ENCODE data around the gene PNMA1. TPM values are rescaled to one million over a fixed set of nuclear protein-coding genes. Genes with fewer than 3 reads are reported as not detected.

The PNMA1 gene
- total RNA-seq, 1 experiment from 2014 or later = 43.3 TPM

DNA sequence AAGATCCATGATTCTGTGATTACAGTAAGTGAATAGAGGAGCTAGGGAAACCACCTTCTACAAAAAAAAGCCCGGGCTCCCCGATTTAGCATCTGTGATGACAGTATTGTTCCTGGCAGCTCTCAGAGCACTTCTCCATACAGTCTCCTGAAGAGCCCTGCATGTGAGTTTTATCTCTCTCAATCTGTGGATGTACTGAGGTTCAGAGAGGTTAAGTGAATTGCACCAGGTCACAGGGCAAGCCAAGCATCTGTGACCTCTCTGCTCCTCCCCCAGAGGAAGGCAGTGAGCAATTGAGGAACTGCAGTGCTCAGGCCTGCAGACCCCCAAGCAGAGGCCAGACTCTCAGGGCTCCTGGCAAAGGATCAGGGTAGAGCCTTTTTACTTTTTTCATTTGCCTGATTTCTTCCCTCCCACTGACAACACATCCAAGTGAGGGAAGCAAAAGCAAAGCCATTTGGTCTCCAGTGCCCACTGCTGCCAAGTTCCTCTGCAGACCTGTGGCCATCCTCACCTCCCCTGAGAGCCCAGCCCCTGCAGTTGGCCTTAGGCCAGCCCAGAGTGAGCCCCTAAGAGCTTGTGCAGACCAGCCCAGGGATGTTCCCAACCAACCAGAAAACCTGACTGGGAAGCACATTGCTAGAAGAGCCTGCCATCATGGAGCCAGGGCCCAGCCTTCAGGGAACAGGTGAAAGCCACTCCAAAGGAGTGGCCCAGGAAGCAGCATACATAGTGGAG lies 47.6 kb upstream of the PNMA1 start:
- H3K4me3 Mint-ChIP-seq (ENCODE audit: unreplicated experiment) = no peak overlapping the region

DNA sequence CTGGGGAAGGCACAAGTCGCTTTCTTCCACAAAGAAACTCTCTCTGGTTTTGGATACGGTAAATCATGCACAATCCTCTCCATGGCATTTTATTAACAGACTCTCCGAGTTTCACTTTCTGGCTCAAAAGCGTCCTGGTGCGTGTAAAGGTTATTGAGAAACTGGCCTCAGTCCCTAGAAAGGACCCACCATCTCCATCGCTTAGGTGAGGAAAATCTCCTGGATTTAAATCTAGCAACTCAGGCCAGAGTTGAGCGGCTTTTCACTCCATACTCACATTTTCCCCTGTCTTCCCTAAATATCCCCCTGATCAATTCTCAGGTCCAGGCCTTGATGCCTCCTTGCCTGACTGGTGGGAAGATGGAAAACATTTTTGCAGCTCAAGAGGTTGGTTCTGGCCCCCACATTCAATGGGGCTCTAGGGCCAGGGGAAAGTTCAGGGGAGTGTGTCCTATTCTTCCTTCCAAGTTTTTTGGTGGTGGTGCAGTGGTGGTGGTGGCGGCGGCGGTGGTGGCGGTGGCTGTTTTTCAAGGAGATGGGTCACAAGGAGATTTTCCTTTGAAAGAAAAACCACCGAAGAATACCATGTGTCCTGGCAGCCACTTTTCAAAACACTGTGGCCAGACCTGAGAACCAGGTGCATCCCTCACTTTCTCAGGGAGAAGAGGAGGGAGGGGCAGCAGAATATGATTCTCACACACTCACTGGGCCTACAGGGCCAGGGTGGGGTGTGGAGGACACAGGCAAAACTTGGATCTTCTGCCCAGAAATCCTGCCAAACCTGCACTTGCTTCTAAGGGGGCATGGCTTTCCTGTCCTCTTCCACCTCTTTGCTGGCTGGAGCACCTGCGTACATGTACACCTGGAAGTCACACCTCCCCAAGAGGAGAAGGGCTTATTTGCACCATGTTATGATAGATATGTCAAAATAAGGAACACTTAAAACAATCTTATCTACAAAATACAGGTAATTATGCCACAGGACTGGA lies 46.7 kb upstream of the PNMA1 start:
- Mint-ChIP-seq H3K4me1 (ENCODE audit: insufficient read depth, unreplicated experiment) (peaks cover 35% of the 10 kb centered on the region), H3K9me3 (ENCODE audit: unreplicated experiment) (no peaks in the 10 kb centered on the region), H3K27me3 (ENCODE audit: insufficient read depth, unreplicated experiment) (no peaks in the 10 kb centered on the region), H3K36me3 (ENCODE audit: insufficient read depth, unreplicated experiment) (peaks cover 28% of the 10 kb centered on the region), H3K27ac (ENCODE audit: low read depth, unreplicated experiment) (peak overlapping the region; percentile 97), H3K4me3 (ENCODE audit: unreplicated experiment) (peak overlapping the region; percentile 86)
- TF ChIP-seq, protein P1, sequence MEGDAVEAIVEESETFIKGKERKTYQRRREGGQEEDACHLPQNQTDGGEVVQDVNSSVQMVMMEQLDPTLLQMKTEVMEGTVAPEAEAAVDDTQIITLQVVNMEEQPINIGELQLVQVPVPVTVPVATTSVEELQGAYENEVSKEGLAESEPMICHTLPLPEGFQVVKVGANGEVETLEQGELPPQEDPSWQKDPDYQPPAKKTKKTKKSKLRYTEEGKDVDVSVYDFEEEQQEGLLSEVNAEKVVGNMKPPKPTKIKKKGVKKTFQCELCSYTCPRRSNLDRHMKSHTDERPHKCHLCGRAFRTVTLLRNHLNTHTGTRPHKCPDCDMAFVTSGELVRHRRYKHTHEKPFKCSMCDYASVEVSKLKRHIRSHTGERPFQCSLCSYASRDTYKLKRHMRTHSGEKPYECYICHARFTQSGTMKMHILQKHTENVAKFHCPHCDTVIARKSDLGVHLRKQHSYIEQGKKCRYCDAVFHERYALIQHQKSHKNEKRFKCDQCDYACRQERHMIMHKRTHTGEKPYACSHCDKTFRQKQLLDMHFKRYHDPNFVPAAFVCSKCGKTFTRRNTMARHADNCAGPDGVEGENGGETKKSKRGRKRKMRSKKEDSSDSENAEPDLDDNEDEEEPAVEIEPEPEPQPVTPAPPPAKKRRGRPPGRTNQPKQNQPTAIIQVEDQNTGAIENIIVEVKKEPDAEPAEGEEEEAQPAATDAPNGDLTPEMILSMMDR (IDR thresholded peaks at IDR 0.05; ENCODE audit: unreplicated experiment) = no peak
- no peak for DNase-seq (ENCODE audit: unreplicated experiment)
- BruUV-seq (replicated peaks) = TSS peak; percentile 98
- intact Hi-C loops (cut with micrococcal nuclease) = loop anchor here (1.0 kb wide), 1 partner anchor 25 kb away; no protein-coding TSS in a partner anchor
- ChIA-PET CTCF (interaction anchor here (0.9 to 3.2 kb wide), 4 partner anchors 10 to 68 kb away, joined by 3 to 23 read pairs (median 6); no protein-coding TSS in a partner anchor), POLR2A (interaction anchor here (0.7 to 12.5 kb wide), 16 partner anchors 11 to 126 kb away, joined by 4 to 480 read pairs (median 50); partner anchors contain the start of genes PTGR2 and ZNF410)

More for the DNA sequence above, 47.6 kb upstream of the PNMA1 start:
- ChIA-PET CTCF (interaction anchor here (0.6 to 1.2 kb wide), 3 partner anchors 9 to 924 kb away, joined by 3 to 4 read pairs (median 3); no protein-coding TSS in a partner anchor), POLR2A (interaction anchor here (10.1 to 12.5 kb wide), 3 partner anchors 11 to 36 kb away, joined by 132 to 480 read pairs (median 189); no protein-coding TSS in a partner anchor)
- intact Hi-C loops (cut with micrococcal nuclease) = no loop called here
- Mint-ChIP-seq H3K27ac (ENCODE audit: low read depth, unreplicated experiment) (peak overlapping the region; percentile 65), H3K9me3 (ENCODE audit: unreplicated experiment) (no peaks in the 10 kb centered on the region), H3K27me3 (ENCODE audit: insufficient read depth, unreplicated experiment) (no peaks in the 10 kb centered on the region), H3K4me1 (ENCODE audit: insufficient read depth, unreplicated experiment) (peaks cover 31% of the 10 kb centered on the region), H3K36me3 (ENCODE audit: insufficient read depth, unreplicated experiment) (peaks cover 19% of the 10 kb centered on the region)
- BruUV-seq (replicated peaks) = no TSS peak
- TF ChIP-seq, protein P1 (IDR thresholded peaks at IDR 0.05; ENCODE audit: unreplicated experiment) = no peak
- DNase-seq (ENCODE audit: unreplicated experiment) = no peak

DNA sequence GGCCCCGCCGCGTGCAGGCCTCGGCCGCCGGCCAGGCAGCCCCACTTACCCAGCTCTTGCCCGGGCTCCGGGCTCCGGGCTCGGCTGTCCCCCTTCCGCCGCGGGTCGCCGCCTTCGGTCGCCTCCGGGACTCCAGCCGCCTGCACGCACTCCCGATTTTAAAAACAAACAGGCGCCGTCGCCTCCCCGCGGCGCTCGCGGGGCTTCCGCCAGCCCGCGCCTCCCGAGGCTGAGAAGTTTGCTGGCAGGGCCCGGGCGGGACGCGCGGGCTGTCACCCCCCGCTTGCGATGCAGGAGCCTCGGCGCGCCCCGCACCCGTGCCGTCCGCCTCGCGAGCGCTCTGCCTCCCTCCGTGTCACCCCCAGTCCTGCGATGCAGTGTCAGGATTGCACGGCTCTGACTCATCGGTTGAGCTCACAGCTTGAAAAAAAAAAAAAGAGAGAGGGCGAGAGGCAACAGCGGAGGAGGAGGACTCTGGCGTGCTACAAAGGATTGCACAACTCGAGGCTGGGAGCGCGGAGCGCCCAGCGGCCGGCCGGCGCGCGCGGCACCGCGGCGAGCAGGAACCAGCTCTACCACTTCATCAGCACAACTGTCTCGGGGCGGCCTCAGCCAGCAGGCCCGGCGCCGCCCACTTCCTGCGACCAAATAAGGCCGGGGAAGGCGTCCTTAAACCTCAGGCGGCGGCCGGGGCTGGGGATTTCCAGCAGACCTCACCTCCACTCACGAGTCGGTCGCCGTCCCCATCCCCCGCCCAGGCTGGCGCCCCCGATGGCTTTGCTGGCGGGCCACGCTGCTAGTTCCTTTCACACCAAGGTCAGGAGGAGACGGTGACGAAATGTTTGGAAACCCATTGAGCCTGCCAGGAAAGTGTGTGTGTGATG lies 45.8 kb upstream of the PNMA1 start:
- ChIA-PET CTCF (interaction anchor here (0.9 to 6.5 kb wide), 8 partner anchors 14 to 69 kb away, joined by 3 to 58 read pairs (median 17); no protein-coding TSS in a partner anchor), POLR2A (interaction anchor here (0.6 to 12.5 kb wide), 17 partner anchors 10 to 249 kb away, joined by 3 to 480 read pairs (median 32); partner anchors contain the start of genes PTGR2 and ZNF410)
- peaks cover 35% of the 10 kb centered on the region for H3K4me1 Mint-ChIP-seq (ENCODE audit: insufficient read depth, unreplicated experiment)
- no peaks in the 10 kb centered on the region for H3K27me3 Mint-ChIP-seq (ENCODE audit: insufficient read depth, unreplicated experiment)
- TF ChIP-seq, protein P1 (IDR thresholded peaks at IDR 0.05; ENCODE audit: unreplicated experiment) = peak; percentile 5
- no TSS peak for BruUV-seq (replicated peaks)
- peak overlapping the region; percentile 86 for H3K4me3 Mint-ChIP-seq (ENCODE audit: unreplicated experiment)
- peak overlapping the region; percentile 97 for H3K27ac Mint-ChIP-seq (ENCODE audit: low read depth, unreplicated experiment)
- intact Hi-C loops (cut with micrococcal nuclease) = loop anchor here (1.0 kb wide), 1 partner anchor 26 kb away; no protein-coding TSS in a partner anchor
- DNase-seq (ENCODE audit: unreplicated experiment) = peak; percentile 98
- no peaks in the 10 kb centered on the region for H3K9me3 Mint-ChIP-seq (ENCODE audit: unreplicated experiment)
- peaks cover 24% of the 10 kb centered on the region for H3K36me3 Mint-ChIP-seq (ENCODE audit: insufficient read depth, unreplicated experiment)
